Endometrial microvascular endothelial cells (primary cell): ENCODE results near the gene FXYD2. TPM values are rescaled to one million over a fixed set of nuclear protein-coding genes. Genes with fewer than 3 reads are reported as not detected.
"Not testable (repeated sequence)": the region's sequence is repeated elsewhere in the genome, so short reads cannot be mapped to it uniquely, and the experiment has no call there.

ENCODE experiments used
- in situ Hi-C: cut with HindIII; loops from 2 replicates; pipeline ENCODE4 v1.10.0; 2017; ENCODE audit warnings: low sequenced_read_pairs, low pct_unique_long_range_greater_than_20kb; ENCODE audit errors: inconsistent ontology term
- total RNA-seq: library from RNA; depleted of rRNA; stranded (reverse); fragments of >200 nt; gene quantifications from one replicate; pipeline ENCODE4 v1.2.3, GENCODE V29; 2015; ENCODE audit errors: inconsistent ontology term

FXYD2 gene
- total RNA-seq = not detected

GRCh38 chr11:117824571-117825537 lies at the start of gene FXYD2:
Gene FXYD2 (minus strand): TSS chr11:117824744. CDS start chr11:117824678, 66 bp downstream.
- in situ Hi-C loops = no loop called here

- in situ Hi-C loops = no loop called here
These were observed 49.2 kb upstream of the FXYD2 start for GRCh38 chr11:117873828-117874125.

GRCh38 chr11:117872975-117873827 lies 48.7 kb upstream of the FXYD2 start:
- in situ Hi-C loops = no loop called here

- in situ Hi-C loops = no loop called here
These were observed 47.9 kb upstream of the FXYD2 start for GRCh38 chr11:117872420-117872961.

- in situ Hi-C loops = no loop called here
These were observed 47.2 kb upstream of the FXYD2 start for GRCh38 chr11:117871784-117872183.

- in situ Hi-C loops = no loop called here
These were observed 46.6 kb upstream of the FXYD2 start for GRCh38 chr11:117871160-117871559.

GRCh38 chr11:117870103-117870952 lies 45.8 kb upstream of the FXYD2 start:
- in situ Hi-C loops = no loop called here

GRCh38 chr11:117869604-117870003 lies 45.1 kb upstream of the FXYD2 start:
- in situ Hi-C loops = no loop called here

- in situ Hi-C loops = no loop called here
These were observed 44.4 kb upstream of the FXYD2 start for GRCh38 chr11:117868815-117869561.

GRCh38 chr11:117868088-117868487 lies 43.5 kb upstream of the FXYD2 start:
- in situ Hi-C loops = no loop called here

- in situ Hi-C loops = no loop called here
These were observed 42.0 kb upstream of the FXYD2 start for GRCh38 chr11:117866526-117866925.

GRCh38 chr11:117865546-117865945 lies 41.0 kb upstream of the FXYD2 start:
- in situ Hi-C loops = not testable (repeated sequence)

- in situ Hi-C loops = no loop called here
These were observed 38.8 kb upstream of the FXYD2 start for GRCh38 chr11:117863383-117863782.

GRCh38 chr11:117862753-117863152 lies 38.2 kb upstream of the FXYD2 start:
- in situ Hi-C loops = no loop called here

- in situ Hi-C loops = no loop called here
These were observed 37.6 kb upstream of the FXYD2 start for GRCh38 chr11:117862019-117862725.

- in situ Hi-C loops = no loop called here
These were observed 36.8 kb upstream of the FXYD2 start for GRCh38 chr11:117861151-117862018.

- in situ Hi-C loops = no loop called here
These were observed 35.6 kb upstream of the FXYD2 start for GRCh38 chr11:117860139-117860538.
